ENCODE results near the gene RPS21.

DNA sequence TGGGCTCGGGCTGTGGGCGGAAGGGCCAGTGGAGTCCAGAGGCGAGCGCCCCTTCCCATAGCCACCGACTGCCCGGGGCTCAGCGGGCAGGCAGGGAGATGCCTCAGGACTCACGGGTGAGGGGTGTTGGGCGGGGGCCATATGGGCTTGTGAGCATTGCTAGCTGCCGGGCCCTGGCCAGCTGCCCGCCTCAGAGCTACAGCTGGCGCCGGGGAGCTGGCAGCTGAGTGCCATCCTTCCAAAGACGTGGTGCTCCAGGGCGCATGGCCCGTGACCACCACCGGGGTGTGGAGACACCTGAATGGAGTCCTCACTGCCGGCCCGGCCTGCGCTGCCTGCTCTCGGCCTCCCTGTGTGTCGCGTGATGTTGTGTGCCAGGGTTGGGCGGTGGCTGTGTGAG lies 51.0 kb downstream of the RPS21 start:
- TF ChIP-seq CTCF (conservative IDR thresholded peaks at IDR 0.05; ENCODE audit: low read length) = no peak
- no peak for TF ChIP-seq EZH2phosphoT487 (IDR thresholded peaks at IDR 0.05; ENCODE audit: borderline replicate concordance)

All from Loucy (cell line).